ENCODE data around the gene COA3. TPM values are rescaled to one million over a fixed set of nuclear protein-coding genes. Genes with fewer than 3 reads are reported as not detected.
A peak's percentile ranks its signal among the peaks of the same experiment; 100 is the strongest.

COA3 gene
- total RNA-seq, 1 donor from 2014 or later: 39.5 TPM

- H3K27me3 Mint-ChIP-seq (ENCODE audit: low read depth): no peaks in the 10 kb centered on the region
- no peaks in the 10 kb centered on the region for H3K36me3 Mint-ChIP-seq (ENCODE audit: low read depth)
- H3K27ac Mint-ChIP-seq (ENCODE audit: unreplicated experiment): no peak overlapping the region
- H3K4me1 Mint-ChIP-seq (ENCODE audit: low read depth): peaks cover 16% of the 10 kb centered on the region
- TF ChIP-seq CTCF (IDR thresholded peaks at IDR 0.05): no peak
- no peaks in the 10 kb centered on the region for H3K9me3 Mint-ChIP-seq (ENCODE audit: low read depth)
- no peak overlapping the region for H3K4me3 Mint-ChIP-seq (ENCODE audit: unreplicated experiment)
- no peak for DNase-seq (ENCODE audit: low spot score)
Measured at GRCh38 chr17:42767512-42767911, 31.0 kb downstream of the COA3 start.

- no peak for DNase-seq (ENCODE audit: low spot score)
- H3K4me1 Mint-ChIP-seq (ENCODE audit: low read depth): peaks cover 16% of the 10 kb centered on the region
- H3K9me3 Mint-ChIP-seq (ENCODE audit: low read depth): no peaks in the 10 kb centered on the region
- H3K27ac Mint-ChIP-seq (ENCODE audit: unreplicated experiment): no peak overlapping the region
- H3K27me3 Mint-ChIP-seq (ENCODE audit: low read depth): peaks cover 4% of the 10 kb centered on the region
- H3K4me3 Mint-ChIP-seq (ENCODE audit: unreplicated experiment): no peak overlapping the region
- no peaks in the 10 kb centered on the region for H3K36me3 Mint-ChIP-seq (ENCODE audit: low read depth)
- TF ChIP-seq CTCF (IDR thresholded peaks at IDR 0.05): no peak
Measured at GRCh38 chr17:42766124-42766523, 32.4 kb downstream of the COA3 start.

GRCh38 chr17:42761638-42762037 lies 36.9 kb downstream of the COA3 start:
- H3K27me3 Mint-ChIP-seq (ENCODE audit: low read depth): peaks cover 7% of the 10 kb centered on the region
- TF ChIP-seq CTCF (IDR thresholded peaks at IDR 0.05): no peak
- H3K27ac Mint-ChIP-seq (ENCODE audit: unreplicated experiment): no peak overlapping the region
- DNase-seq (ENCODE audit: low spot score): peak; percentile 57
- peaks cover 16% of the 10 kb centered on the region for H3K4me1 Mint-ChIP-seq (ENCODE audit: low read depth)
- no peaks in the 10 kb centered on the region for H3K36me3 Mint-ChIP-seq (ENCODE audit: low read depth)
- peak overlapping the region; percentile 54 for H3K4me3 Mint-ChIP-seq (ENCODE audit: unreplicated experiment)
- H3K9me3 Mint-ChIP-seq (ENCODE audit: low read depth): no peaks in the 10 kb centered on the region

- peak; percentile 92 for DNase-seq (ENCODE audit: low spot score)
- Mint-ChIP-seq H3K36me3 (ENCODE audit: low read depth) (no peaks in the 10 kb centered on the region), H3K27me3 (ENCODE audit: low read depth) (peaks cover 7% of the 10 kb centered on the region), H3K27ac (ENCODE audit: unreplicated experiment) (no peak within 1 kb of the TSS), H3K4me1 (ENCODE audit: low read depth) (peaks cover 16% of the 10 kb centered on the region), H3K4me3 (ENCODE audit: unreplicated experiment) (peak within 1 kb of the TSS; percentile 58), H3K9me3 (ENCODE audit: low read depth) (no peaks in the 10 kb centered on the region)
- no peak for TF ChIP-seq CTCF (IDR thresholded peaks at IDR 0.05)
Measured at GRCh38 chr17:42760652-42761581, 37.6 kb downstream of the COA3 start, which contains the start of gene RAMP2. Gene RAMP2 (plus strand): TSS chr17:42761227. CDS start chr17:42761262, 35 bp downstream.

- H3K27me3 Mint-ChIP-seq (ENCODE audit: low read depth): peaks cover 8% of the 10 kb centered on the region
- no peak for TF ChIP-seq CTCF (IDR thresholded peaks at IDR 0.05)
- H3K4me1 Mint-ChIP-seq (ENCODE audit: low read depth): peaks cover 16% of the 10 kb centered on the region
- H3K4me3 Mint-ChIP-seq (ENCODE audit: unreplicated experiment): peak overlapping the region; percentile 58
- H3K27ac Mint-ChIP-seq (ENCODE audit: unreplicated experiment): no peak overlapping the region
- no peaks in the 10 kb centered on the region for H3K9me3 Mint-ChIP-seq (ENCODE audit: low read depth)
- peak; percentile 24 for DNase-seq (ENCODE audit: low spot score)
- no peaks in the 10 kb centered on the region for H3K36me3 Mint-ChIP-seq (ENCODE audit: low read depth)
Measured at GRCh38 chr17:42759982-42760651, 38.4 kb downstream of the COA3 start.
